UCSD-AML1 (cell line): ENCODE data around the gene MAP7D3.
"Not testable (repeated sequence)": the region's sequence is repeated elsewhere in the genome, so short reads cannot be mapped to it uniquely, and the experiment has no call there.

ENCODE experiments used
- DNase-seq: peaks from one replicate; lab custom pipeline; 2025; ENCODE audit not compliant: unreplicated experiment; lab: John Stamatoyannopoulos, UW

MAP7D3 gene

GRCh38 chrX:136251041-136251991, at the start of gene MAP7D3:
Gene MAP7D3 (minus strand): TSS chrX:136251400. CDS start chrX:136251358, 42 bp downstream.
- DNase-seq, result peak; percentile 61

GRCh38 chrX:136300721-136301120, 49.5 kb upstream of the MAP7D3 start, which contains the start of gene ADGRG4:
Gene ADGRG4 (plus strand): TSS chrX:136300963. CDS start chrX:136308778, 7,815 bp downstream.
- DNase-seq, result not testable (repeated sequence)

- no peak for DNase-seq
Measured at GRCh38 chrX:136295380-136295779, 44.2 kb upstream of the MAP7D3 start.

- DNase-seq, result no peak
Measured at GRCh38 chrX:136292656-136293055, 41.5 kb upstream of the MAP7D3 start.

- DNase-seq, result no peak
Measured at GRCh38 chrX:136291824-136292223, 40.6 kb upstream of the MAP7D3 start.

GRCh38 chrX:136286375-136286774, 35.2 kb upstream of the MAP7D3 start:
- DNase-seq, result not testable (repeated sequence)

GRCh38 chrX:136275553-136275952, 24.4 kb upstream of the MAP7D3 start:
- no peak for DNase-seq

- DNase-seq, result no peak
Measured at GRCh38 chrX:136273986-136274385, 22.8 kb upstream of the MAP7D3 start.

- no peak for DNase-seq
Measured at GRCh38 chrX:136272325-136272724, 21.1 kb upstream of the MAP7D3 start.

- no peak for DNase-seq
Measured at GRCh38 chrX:136271300-136271699, 20.1 kb upstream of the MAP7D3 start.

- DNase-seq, result no peak
Measured at GRCh38 chrX:136269921-136270320, 18.7 kb upstream of the MAP7D3 start.

GRCh38 chrX:136268051-136269048, 17.1 kb upstream of the MAP7D3 start:
- DNase-seq, result peak; percentile 9

GRCh38 chrX:136266828-136267227, 15.6 kb upstream of the MAP7D3 start:
- DNase-seq, result no peak

GRCh38 chrX:136262812-136263315, 11.7 kb upstream of the MAP7D3 start:
- no peak for DNase-seq

- no peak for DNase-seq
Measured at GRCh38 chrX:136262243-136262642, 11.0 kb upstream of the MAP7D3 start.

GRCh38 chrX:136261321-136261720, 10.1 kb upstream of the MAP7D3 start:
- DNase-seq, result no peak

GRCh38 chrX:136260776-136261175, 9.6 kb upstream of the MAP7D3 start:
- DNase-seq, result no peak

- no peak for DNase-seq
Measured at GRCh38 chrX:136259543-136259942, 8.3 kb upstream of the MAP7D3 start.

GRCh38 chrX:136258951-136259350, 7.8 kb upstream of the MAP7D3 start:
- DNase-seq, result no peak

GRCh38 chrX:136256026-136256425, 4.8 kb upstream of the MAP7D3 start:
- no peak for DNase-seq

GRCh38 chrX:136255541-136255940, 4.3 kb upstream of the MAP7D3 start:
- no peak for DNase-seq
